ENCODE measurements around the gene STAC3.

The STAC3 gene

GRCh38 chr12:57273516-57273915, 22.5 kb upstream of the STAC3 start:
- Histone ChIP-seq H3K9me3 (ENCODE audit: insufficient read depth, low read length) (no peaks in the 10 kb centered on the region), H3K4me1 (ENCODE audit: low read length) (no peaks in the 10 kb centered on the region), H3K36me3 (replicated peaks; ENCODE audit: low read depth, low read length) (no peaks in the 10 kb centered on the region), H2AFZ (ENCODE audit: low read depth, low read length) (no peak overlapping the region), H3K4me3 (ENCODE audit: low read length) (no peak overlapping the region), H3K4me2 (ENCODE audit: low read length) (no peak overlapping the region), H4K20me1 (ENCODE audit: insufficient read depth, low read length) (no peaks in the 10 kb centered on the region), H3K27me3 (ENCODE audit: low read depth, low read length) (no peaks in the 10 kb centered on the region), H3K79me2 (ENCODE audit: low read length) (no peaks in the 10 kb centered on the region), H3K9ac (ENCODE audit: low read length) (no peak overlapping the region), H3K27ac (ENCODE audit: low read length) (no peak overlapping the region)
- TF ChIP-seq EZH2phosphoT487 (IDR thresholded peaks at IDR 0.05; ENCODE audit: low read depth), result no peak
- no peak for TF ChIP-seq CTCF (IDR thresholded peaks at IDR 0.05; ENCODE audit: low read depth, low read length)

GRCh38 chr12:57272337-57273151, 21.6 kb upstream of the STAC3 start:
- Histone ChIP-seq H3K4me2 (ENCODE audit: low read length) (no peak overlapping the region), H3K27me3 (ENCODE audit: low read depth, low read length) (no peaks in the 10 kb centered on the region), H3K79me2 (ENCODE audit: low read length) (no peaks in the 10 kb centered on the region), H3K27ac (ENCODE audit: low read length) (no peak overlapping the region), H2AFZ (ENCODE audit: low read depth, low read length) (no peak overlapping the region), H3K36me3 (replicated peaks; ENCODE audit: low read depth, low read length) (peaks cover 6% of the 10 kb centered on the region), H3K9ac (ENCODE audit: low read length) (no peak overlapping the region), H3K9me3 (ENCODE audit: insufficient read depth, low read length) (no peaks in the 10 kb centered on the region), H3K4me1 (ENCODE audit: low read length) (no peaks in the 10 kb centered on the region), H4K20me1 (ENCODE audit: insufficient read depth, low read length) (no peaks in the 10 kb centered on the region), H3K4me3 (ENCODE audit: low read length) (no peak overlapping the region)
- TF ChIP-seq CTCF (IDR thresholded peaks at IDR 0.05; ENCODE audit: low read depth, low read length) (no peak), EZH2phosphoT487 (IDR thresholded peaks at IDR 0.05; ENCODE audit: low read depth) (no peak)

- Histone ChIP-seq H3K79me2 (ENCODE audit: low read length) (no peaks in the 10 kb centered on the region), H3K4me3 (ENCODE audit: low read length) (no peak overlapping the region), H3K27ac (ENCODE audit: low read length) (no peak overlapping the region), H3K36me3 (replicated peaks; ENCODE audit: low read depth, low read length) (peaks cover 6% of the 10 kb centered on the region), H3K9me3 (ENCODE audit: insufficient read depth, low read length) (no peaks in the 10 kb centered on the region), H2AFZ (ENCODE audit: low read depth, low read length) (no peak overlapping the region), H3K27me3 (ENCODE audit: low read depth, low read length) (no peaks in the 10 kb centered on the region), H3K4me2 (ENCODE audit: low read length) (no peak overlapping the region), H3K4me1 (ENCODE audit: low read length) (no peaks in the 10 kb centered on the region), H4K20me1 (ENCODE audit: insufficient read depth, low read length) (no peaks in the 10 kb centered on the region), H3K9ac (ENCODE audit: low read length) (no peak overlapping the region)
- TF ChIP-seq CTCF (IDR thresholded peaks at IDR 0.05; ENCODE audit: low read depth, low read length), result no peak
- TF ChIP-seq EZH2phosphoT487 (IDR thresholded peaks at IDR 0.05; ENCODE audit: low read depth), result no peak
Observed at GRCh38 chr12:57270966-57271470, 20.0 kb upstream of the STAC3 start.

GRCh38 chr12:57268264-57268663, 17.3 kb upstream of the STAC3 start:
- peaks cover 6% of the 10 kb centered on the region for H3K36me3 ChIP-seq (replicated peaks; ENCODE audit: low read depth, low read length)
- TF ChIP-seq EZH2phosphoT487 (IDR thresholded peaks at IDR 0.05; ENCODE audit: low read depth) (no peak), CTCF (IDR thresholded peaks at IDR 0.05; ENCODE audit: low read depth, low read length) (no peak)
- no peak overlapping the region for H3K4me2 ChIP-seq (ENCODE audit: low read length)
- no peaks in the 10 kb centered on the region for H3K27me3 ChIP-seq (ENCODE audit: low read depth, low read length)
- H3K9ac ChIP-seq (ENCODE audit: low read length), result no peak overlapping the region
- H2AFZ ChIP-seq (ENCODE audit: low read depth, low read length), result no peak overlapping the region
- H3K9me3 ChIP-seq (ENCODE audit: insufficient read depth, low read length), result no peaks in the 10 kb centered on the region
- H3K27ac ChIP-seq (ENCODE audit: low read length), result no peak overlapping the region
- H4K20me1 ChIP-seq (ENCODE audit: insufficient read depth, low read length), result no peaks in the 10 kb centered on the region
- no peaks in the 10 kb centered on the region for H3K4me1 ChIP-seq (ENCODE audit: low read length)
- H3K79me2 ChIP-seq (ENCODE audit: low read length), result no peaks in the 10 kb centered on the region
- no peak overlapping the region for H3K4me3 ChIP-seq (ENCODE audit: low read length)
